ENCODE data around the gene ATAD3A. TPM values are rescaled to one million over a fixed set of nuclear protein-coding genes. Genes with fewer than 3 reads are reported as not detected.
"Not testable (repeated sequence)": the region's sequence is repeated elsewhere in the genome, so short reads cannot be mapped to it uniquely, and the experiment has no call there.

ATAD3A gene
- total and polyA plus RNA-seq, 2 experiments from 2014 or later, result 16.7 to 46.7 TPM

- no peaks in the 10 kb centered on the region for H3K9me2 ChIP-seq (replicated peaks; ENCODE audit: insufficient read depth)
- H3K4me3 ChIP-seq, result no peak overlapping the region
- no peaks in the 10 kb centered on the region for H3K36me3 ChIP-seq (replicated peaks; ENCODE audit: insufficient read depth, low read depth)
- no peak overlapping the region for H3K4me2 ChIP-seq
- no peak for TF ChIP-seq CTCF (IDR thresholded peaks at IDR 0.05; ENCODE audit: poor library complexity)
- TF ChIP-seq EZH2phosphoT487 (IDR thresholded peaks at IDR 0.05; ENCODE audit: low read depth, severe bottlenecking, unreplicated experiment), result no peak
- TF ChIP-seq EZH2 (IDR thresholded peaks at IDR 0.05; ENCODE audit: borderline replicate concordance), result no peak
- no peak overlapping the region for H2AFZ ChIP-seq
- H3K9me3 ChIP-seq (ENCODE audit: low read depth), result no peaks in the 10 kb centered on the region
- H3K4me1 ChIP-seq (ENCODE audit: insufficient read depth), result no peaks in the 10 kb centered on the region
- no peak for DNase-seq (ENCODE audit: low spot score)
- H3K79me2 ChIP-seq, result peaks cover 1% of the 10 kb centered on the region
- H3K27me3 ChIP-seq, result no peaks in the 10 kb centered on the region
- H4K20me1 ChIP-seq (ENCODE audit: insufficient read depth, poor library complexity, severe bottlenecking), result no peaks in the 10 kb centered on the region
- no peak overlapping the region for H3K27ac ChIP-seq
- 98% methylated on average over 14 of the region's 14 CpGs for WGBS (ENCODE audit: low lambda C conversion rate, missing lambda C conversion rate)
These were observed 29.1 kb upstream of the ATAD3A start for GRCh38 chr1:1482856-1483255.

- TF ChIP-seq CTCF (IDR thresholded peaks at IDR 0.05; ENCODE audit: poor library complexity), result no peak
- no peak for TF ChIP-seq EZH2 (IDR thresholded peaks at IDR 0.05; ENCODE audit: borderline replicate concordance)
- no peak for TF ChIP-seq EZH2phosphoT487 (IDR thresholded peaks at IDR 0.05; ENCODE audit: low read depth, severe bottlenecking, unreplicated experiment)
- Histone ChIP-seq H3K9me2 (replicated peaks; ENCODE audit: insufficient read depth) (no peaks in the 10 kb centered on the region), H3K27me3 (no peaks in the 10 kb centered on the region), H3K4me2 (no peak overlapping the region), H3K36me3 (replicated peaks; ENCODE audit: insufficient read depth, low read depth) (no peaks in the 10 kb centered on the region), H4K20me1 (ENCODE audit: insufficient read depth, poor library complexity, severe bottlenecking) (no peaks in the 10 kb centered on the region), H3K4me1 (ENCODE audit: insufficient read depth) (no peaks in the 10 kb centered on the region), H3K9me3 (ENCODE audit: low read depth) (no peaks in the 10 kb centered on the region), H3K27ac (no peak overlapping the region), H3K79me2 (no peaks in the 10 kb centered on the region), H3K4me3 (no peak overlapping the region), H2AFZ (no peak overlapping the region)
- 96% methylated on average over 16 of the region's 16 CpGs for WGBS (ENCODE audit: low lambda C conversion rate, missing lambda C conversion rate)
- DNase-seq (ENCODE audit: low spot score), result no peak
These were observed 28.2 kb upstream of the ATAD3A start for GRCh38 chr1:1483714-1484113.

- DNase-seq (ENCODE audit: low spot score); H3K27me3 ChIP-seq; H3K4me1 ChIP-seq (ENCODE audit: insufficient read depth); H3K27ac ChIP-seq; H2AFZ ChIP-seq; H3K4me3 ChIP-seq; H3K79me2 ChIP-seq; H3K9me2 ChIP-seq (replicated peaks; ENCODE audit: insufficient read depth); H3K9me3 ChIP-seq (ENCODE audit: low read depth); H4K20me1 ChIP-seq (ENCODE audit: insufficient read depth, poor library complexity, severe bottlenecking); H3K4me2 ChIP-seq; H3K36me3 ChIP-seq (replicated peaks; ENCODE audit: insufficient read depth, low read depth): not testable (repeated sequence)
- WGBS (ENCODE audit: low lambda C conversion rate, missing lambda C conversion rate), result 97% methylated on average over 40 of the region's 46 CpGs
These were observed 26.8 kb upstream of the ATAD3A start for GRCh38 chr1:1484976-1485750.

GRCh38 chr1:1485755-1486317, 26.1 kb upstream of the ATAD3A start:
- not testable (repeated sequence) for DNase-seq (ENCODE audit: low spot score); H3K4me1 ChIP-seq (ENCODE audit: insufficient read depth); H3K9me3 ChIP-seq (ENCODE audit: low read depth); H3K27ac ChIP-seq; H2AFZ ChIP-seq; H3K36me3 ChIP-seq (replicated peaks; ENCODE audit: insufficient read depth, low read depth); H3K79me2 ChIP-seq; H4K20me1 ChIP-seq (ENCODE audit: insufficient read depth, poor library complexity, severe bottlenecking); H3K4me3 ChIP-seq; H3K27me3 ChIP-seq; H3K4me2 ChIP-seq; H3K9me2 ChIP-seq (replicated peaks; ENCODE audit: insufficient read depth)
- WGBS (ENCODE audit: low lambda C conversion rate, missing lambda C conversion rate), result 98% methylated on average over 29 of the region's 31 CpGs

All from hepatocyte (in vitro differentiated cells).